Myocyte (in vitro differentiated cells): ENCODE results near the gene DNAJC8. TPM values are rescaled to one million over a fixed set of nuclear protein-coding genes. Genes with fewer than 3 reads are reported as not detected.
A peak's percentile ranks its signal among the peaks of the same experiment; 100 is the strongest.

Experiments used
- DNase-seq: peaks from one replicate; pipeline ENCODE4 v3.0.0-alpha.2; 2012; ENCODE audit warnings: low read depth
- total RNA-seq: library from RNA; depleted of rRNA; stranded (reverse); fragments of >200 nt; gene quantifications from 2 replicates; pipeline ENCODE4 v1.2.3, GENCODE V29; 2014

Gene DNAJC8
- total RNA-seq, 1 donor from 2014 or later, result 82.3 TPM

DNA sequence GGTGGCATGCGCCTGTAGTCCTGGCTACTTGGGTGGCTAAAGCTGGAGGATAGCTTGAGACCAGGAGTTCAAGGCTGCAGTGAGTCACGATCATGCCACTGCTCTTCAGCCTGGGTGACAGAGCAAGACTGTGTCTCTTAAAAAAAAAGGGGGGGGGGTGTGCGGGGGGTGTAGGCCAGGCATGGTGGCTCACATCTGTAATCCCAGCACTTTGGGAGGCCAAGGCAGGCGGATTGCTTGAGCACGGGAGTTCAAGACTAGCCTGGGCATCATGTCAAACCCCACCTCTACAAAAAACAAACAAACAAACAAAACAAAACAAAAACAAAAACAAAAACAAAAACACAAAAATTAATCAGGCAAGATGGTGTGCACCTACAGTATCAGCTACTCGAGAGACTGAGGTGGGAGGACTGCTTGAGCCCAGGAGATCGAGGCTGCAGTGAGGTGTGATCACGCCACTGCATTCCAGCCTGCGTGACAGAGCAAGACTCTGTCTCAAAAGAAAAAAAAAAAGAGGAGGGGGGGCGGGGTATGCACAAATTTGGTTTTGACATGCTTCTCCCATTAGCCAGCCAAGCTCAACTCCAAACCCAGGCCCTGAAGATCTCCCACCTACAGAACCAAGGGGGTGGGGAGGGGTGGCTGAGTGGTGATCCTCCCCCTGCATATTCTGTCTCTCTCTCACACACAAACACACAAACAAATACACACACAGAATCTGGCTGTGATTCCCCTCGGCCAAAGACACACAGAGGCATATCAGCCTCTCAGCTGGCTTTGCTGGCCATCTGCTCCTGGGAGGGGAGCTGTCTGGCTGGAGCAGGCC, 59.5 kb downstream of the DNAJC8 start:
- DNase-seq, result no peak

DNA sequence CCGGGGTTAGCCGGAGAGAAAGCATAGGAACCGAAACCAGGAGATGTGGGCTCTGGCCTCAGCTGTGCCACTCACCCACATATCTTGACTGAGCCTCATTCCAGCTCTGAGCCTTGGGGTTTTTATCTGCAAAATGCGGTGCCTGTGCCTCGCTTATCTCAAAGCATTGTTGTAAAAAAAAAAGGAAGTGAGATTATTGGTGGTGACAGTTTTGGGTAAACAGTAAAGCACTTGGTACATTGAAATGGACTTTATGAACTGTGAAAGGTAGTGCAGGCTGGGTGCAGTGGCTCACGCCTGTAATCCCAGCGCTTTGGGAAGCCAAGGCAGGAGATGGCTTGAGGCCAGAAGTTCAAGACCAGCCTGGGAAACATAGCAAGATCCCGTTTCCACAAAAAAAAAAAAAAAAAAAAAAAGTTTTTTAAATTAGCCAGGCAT, 60.1 kb downstream of the DNAJC8 start:
- no peak for DNase-seq

DNA sequence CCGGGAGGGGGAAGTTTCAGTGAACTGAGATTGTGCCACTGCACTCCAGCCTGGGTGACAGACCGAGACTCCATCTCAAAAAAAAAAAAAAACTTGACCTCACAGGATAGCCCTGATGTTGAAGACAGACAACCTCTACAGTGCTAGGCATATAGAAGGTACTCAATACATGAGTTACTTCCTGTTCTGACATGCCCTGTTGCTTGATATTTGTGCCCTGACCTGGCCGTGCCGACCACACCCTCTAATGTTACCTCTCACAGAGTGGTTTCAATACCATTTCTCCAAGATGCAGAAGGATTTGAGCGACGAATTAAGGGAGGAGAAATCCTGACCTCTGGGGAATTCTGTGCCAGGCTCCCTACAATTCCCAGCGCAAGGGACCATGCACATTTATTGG, 61.6 kb downstream of the DNAJC8 start:
- DNase-seq, result no peak

DNA sequence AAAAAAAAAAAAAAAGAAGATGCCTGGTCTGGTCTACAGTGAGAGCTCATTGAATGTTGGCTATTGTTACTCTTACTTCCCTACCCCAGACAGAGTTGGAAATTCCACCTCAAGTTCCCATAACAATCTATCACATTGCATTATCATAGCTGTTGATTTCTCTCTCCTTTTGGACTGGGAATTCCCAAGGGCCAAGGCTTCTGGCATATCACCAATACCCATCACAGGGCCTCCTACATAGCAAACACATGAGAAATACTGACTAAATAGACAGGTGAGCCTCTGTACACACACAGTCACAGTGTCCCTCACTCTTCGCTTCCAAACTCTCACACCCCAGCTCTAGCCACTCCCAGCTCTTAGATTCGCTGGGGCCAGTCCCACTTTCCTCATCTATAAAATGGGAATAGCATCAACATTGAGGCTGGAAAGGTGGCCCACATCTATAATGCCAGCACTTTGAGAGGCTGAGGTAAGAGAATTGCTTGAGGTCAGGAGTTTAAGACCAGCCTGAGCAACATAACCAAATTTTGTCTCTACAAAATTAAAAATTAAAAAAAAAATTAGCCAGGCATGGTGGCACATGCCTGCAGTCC, 62.7 kb downstream of the DNAJC8 start:
- no peak for DNase-seq

DNA sequence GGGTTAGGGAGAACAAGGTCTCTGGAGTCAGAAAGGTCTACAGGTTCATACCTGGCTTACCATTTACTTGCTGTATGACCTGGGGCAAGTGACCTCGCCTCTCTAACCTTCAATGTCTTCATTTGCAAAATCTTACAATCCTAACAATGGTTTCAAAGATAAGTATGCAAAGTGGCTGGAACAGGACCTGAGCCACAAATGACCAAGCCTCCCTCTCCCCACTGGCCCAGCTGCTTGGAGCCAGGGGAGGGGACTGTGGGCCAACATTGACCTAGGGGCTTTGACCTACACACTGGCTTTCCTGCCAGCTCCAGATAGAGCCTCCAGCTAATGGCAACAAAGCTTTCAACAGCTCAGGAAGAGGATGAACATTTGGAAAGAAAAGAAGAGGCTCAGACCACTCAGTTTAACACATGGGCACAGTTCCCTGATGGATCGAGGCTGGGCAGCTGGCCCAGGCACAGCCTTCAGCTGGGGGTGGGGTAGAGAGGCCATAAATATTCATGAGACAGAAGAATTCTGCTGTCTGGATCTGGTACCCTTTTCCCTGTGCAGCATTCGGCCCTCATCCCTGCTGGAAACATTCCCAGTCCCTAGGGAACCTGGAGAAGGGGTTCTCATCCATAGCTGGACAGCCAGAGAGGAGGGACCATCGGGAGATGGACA, 69.2 kb downstream of the DNAJC8 start:
- peak; percentile 29 for DNase-seq

DNA sequence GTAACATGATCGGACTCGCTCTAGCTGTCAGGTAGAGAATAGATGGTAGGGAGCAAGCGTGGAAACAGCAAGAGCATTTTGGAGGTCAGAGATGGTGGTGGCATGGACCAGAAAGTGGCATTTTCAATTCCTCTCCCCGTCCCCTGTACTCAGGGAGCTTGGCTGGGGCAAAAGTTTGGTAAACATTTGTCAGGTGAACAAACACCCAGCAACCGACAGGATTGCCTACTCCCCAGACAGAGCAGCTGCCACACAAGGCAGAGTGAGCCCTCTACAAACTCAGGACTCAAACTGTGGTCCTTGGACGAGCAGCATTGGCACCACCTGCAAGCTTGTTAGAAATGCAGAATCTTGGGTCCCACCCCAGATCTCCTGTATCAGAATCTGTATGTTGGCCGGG, 70.7 kb downstream of the DNAJC8 start:
- no peak for DNase-seq

DNA sequence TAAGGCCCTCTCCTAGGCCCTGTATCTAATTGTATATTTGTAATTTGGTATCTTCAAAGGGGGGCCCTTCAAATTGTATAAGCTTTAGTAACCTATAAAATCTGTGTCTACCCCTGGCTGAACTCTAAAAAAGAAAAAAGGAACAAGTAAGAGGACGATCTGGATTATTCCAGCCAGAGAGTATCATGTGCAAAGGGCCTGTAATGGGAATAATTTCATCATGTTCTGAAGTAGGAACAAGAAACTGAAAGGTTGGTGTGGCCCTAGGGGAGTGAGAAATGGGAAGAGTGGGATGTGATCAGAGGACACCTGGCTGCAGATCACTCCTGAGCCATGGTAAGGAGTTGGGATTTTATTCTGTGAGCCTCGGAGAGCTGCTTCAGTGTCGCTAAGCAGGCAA, 71.1 kb downstream of the DNAJC8 start:
- DNase-seq, result no peak

DNA sequence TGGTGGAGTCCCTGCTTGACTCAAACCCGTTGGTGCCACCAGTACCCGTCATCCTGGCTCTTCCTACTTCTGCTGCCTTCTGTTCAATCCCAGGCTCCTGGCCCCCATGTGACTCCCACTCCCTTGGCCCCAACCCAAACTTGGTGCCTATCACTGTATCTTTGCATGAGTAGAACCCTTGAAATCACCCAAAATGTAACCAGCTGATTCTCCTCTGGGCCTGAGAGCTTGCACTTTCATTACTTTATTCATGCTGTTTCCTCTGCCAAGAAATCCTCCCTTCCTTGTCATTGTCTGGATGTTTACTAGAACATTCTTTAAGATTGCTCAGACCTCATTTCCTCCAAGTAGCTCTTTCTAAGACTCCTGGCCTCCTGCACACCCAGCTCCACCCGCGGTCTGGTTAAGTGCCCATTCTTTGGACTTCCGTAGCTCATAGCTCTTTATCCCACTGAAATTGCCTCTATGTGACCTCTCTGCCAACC, 72.0 kb downstream of the DNAJC8 start:
- no peak for DNase-seq

DNA sequence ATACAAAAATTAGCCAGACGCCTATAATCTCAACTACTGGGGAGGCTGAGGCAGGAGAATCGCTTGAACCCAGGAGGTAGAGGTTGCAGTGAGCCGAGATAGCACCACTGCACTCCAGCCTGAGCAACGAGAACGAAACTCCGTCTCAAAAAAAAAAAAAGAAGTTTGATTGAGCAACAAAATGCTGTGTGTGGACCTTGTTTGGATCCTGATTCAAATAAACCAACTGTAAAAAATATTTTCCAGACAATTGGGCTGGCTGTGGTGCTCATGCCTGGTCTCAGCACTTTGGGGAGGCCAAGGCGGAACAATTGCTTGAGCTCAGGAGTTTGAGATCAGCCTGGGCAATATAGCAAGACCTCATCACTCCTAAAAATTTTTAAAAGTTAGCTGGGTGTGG, 73.1 kb downstream of the DNAJC8 start:
- no peak for DNase-seq

DNA sequence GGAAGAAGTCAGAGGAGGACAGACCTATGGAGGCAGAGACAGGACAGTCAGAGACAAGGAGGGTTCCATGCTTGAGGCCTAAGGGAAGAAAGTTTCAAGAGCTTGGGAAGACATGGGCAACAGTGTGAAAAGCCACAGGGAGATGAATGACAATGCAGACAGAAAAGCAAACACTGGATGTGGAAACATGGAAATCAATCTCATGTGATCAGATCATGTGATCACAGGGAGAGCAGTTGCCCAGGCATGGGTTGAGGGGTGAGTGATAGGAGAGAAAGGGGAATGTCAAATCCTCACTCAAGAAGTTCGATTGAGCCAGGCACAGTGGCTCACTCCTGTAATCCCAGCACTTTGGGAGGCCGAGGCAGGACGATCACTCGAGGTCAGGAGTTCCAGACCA, 73.6 kb downstream of the DNAJC8 start:
- DNase-seq, result no peak

DNA sequence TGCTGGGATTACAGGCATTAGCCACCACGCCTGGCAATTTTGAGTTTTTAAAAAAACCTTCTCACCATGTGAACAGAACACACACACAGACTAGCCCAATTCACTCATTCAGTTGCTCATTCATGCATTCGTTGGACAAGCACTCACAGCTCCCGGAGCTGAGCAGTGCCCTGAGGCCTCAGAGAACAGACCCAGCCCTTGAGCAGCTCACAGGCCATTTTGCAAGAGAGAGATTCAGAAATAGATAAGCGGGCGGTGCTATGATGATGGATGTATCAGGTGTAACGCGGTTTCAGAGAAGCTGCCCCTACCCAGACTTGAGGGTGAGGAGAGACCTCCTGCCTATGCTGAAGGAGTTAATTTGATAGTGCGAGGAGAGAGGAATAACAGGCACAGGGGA, 74.9 kb downstream of the DNAJC8 start:
- DNase-seq, result no peak

DNA sequence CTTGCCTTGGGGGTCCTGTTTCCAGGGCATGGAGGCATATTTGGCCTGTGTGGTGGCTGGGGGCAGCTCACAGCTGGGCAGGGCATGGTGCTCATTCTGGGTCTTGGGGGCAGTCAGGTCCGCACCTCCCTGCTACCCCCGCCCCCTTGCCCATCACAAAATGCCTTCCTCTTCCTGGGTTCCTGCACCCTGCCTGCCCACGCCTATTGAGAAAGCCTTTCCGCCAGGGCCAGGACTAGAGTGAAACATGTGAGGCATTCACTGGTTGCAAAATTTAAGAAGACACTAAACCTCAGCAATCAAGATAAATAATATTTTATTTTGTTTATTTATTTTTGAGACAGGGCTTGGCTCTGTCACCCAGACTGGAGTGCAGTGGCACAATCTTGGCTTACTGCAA, 76.0 kb downstream of the DNAJC8 start:
- DNase-seq, result no peak

DNA sequence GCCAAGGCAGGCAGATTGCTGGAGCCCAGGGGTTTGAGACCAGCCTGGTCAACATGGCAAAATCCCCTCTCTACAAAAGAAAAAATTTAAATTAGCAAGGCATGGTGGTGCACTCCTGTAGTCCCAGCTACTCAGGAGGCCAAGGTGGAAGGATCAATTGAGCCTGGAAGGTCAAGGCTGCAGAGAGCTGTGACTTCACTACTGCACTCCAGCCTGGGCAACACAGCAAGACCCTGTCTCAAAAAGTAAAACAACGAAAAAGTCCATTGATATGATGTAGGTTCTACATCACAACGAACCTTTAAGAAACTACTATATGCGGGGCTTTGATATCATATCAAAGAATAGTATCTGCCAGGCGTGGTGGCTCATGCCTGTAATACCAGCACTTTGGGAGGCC, 77.2 kb downstream of the DNAJC8 start:
- DNase-seq, result no peak

DNA sequence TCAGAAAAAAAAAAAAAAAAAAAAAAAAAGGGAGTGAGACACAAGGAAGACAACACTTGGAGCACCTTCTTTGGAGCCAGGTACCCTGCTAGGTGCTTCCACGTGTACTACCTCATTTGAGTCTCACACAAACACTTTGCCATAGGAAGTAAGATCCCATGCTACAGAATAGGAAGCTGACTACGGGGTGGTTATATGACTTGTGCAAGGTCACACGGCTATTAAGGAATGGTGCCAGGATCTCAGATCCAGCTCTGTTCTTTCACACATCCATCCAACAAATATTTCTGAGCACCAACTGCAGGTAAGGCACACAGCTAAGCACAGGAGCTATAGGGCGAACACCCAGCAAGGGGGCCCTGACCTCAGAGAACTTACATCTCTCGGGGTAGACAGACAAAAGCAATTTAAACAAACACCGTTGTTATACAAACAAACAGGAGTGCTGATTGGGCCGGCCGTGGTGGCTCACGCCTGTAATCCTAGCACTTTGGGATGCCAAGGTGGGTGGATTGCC, 78.7 kb downstream of the DNAJC8 start:
- DNase-seq, result no peak

Other genes starting within 250 kb of the DNAJC8 start
- gene EYA3, start 144.4 kb downstream of the DNAJC8 start, total RNA-seq, result 19.6 and 22.0 TPM in 2 replicates
- not detected in 2 replicates for gene PTAFR, start 56.3 kb downstream of the DNAJC8 start, total RNA-seq
- gene ATP5IF1, start 3.1 kb upstream of the DNAJC8 start, total RNA-seq, result 180 and 183 TPM in 2 replicates
- gene SESN2, start 26.5 kb upstream of the DNAJC8 start, total RNA-seq, result 18.0 and 18.5 TPM in 2 replicates
- gene MED18, start 96.0 kb upstream of the DNAJC8 start, total RNA-seq, result 9.2 and 15.2 TPM in 2 replicates
- gene PHACTR4, start 136.7 kb upstream of the DNAJC8 start, total RNA-seq, result 13.0 and 13.2 TPM in 2 replicates